ENCODE measurements around the gene CUL4B. TPM values are rescaled to one million over a fixed set of nuclear protein-coding genes. Genes with fewer than 3 reads are reported as not detected.
A peak's percentile ranks its signal among the peaks of the same experiment; 100 is the strongest.
"Not testable (repeated sequence)": the region's sequence is repeated elsewhere in the genome, so short reads cannot be mapped to it uniquely, and the experiment has no call there.

CUL4B gene
- polyA plus RNA-seq, 1 donor, result 37.9 TPM

DNA sequence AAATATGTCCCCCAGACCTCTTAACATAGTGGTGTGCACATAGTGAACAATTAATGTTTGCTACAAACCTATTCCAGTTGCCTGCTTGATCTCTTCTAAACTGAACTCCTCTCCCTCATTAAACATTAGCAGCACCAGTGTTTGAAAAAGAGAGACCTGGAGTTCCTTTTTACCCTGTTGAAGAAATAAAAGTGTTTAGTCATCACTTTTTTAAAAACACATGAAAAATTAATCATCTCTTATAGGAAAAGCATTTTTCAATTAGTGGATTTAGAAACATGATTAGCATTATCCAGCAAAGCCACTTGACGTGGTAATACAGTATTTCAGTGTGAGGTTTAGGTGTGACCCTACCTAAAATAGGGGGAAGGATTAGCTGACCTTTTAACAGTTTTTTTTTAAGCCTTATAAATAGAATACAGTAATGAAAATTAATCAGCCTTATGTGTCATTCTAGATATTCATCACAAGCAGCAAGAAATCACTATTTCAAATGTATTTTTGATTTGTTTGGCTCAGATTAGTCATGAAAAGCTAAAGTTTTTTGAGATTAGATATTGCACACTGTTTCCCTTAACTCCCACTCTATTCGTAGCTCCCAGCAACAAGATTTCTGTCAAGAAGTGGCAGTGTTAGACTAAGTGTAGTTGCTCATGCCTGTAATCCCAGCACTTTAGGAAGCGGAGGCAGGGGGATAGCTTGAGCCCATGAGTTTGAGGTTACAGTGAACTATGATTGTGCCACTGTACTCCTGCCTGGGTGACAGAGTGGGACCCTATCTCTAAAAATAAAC, 26.2 kb downstream of the CUL4B start:
- H3K4me1 ChIP-seq (ENCODE audit: control insufficient read depth, insufficient read depth, low read length), result no peaks in the 10 kb centered on the region
- no CpG with 5 or more reads among the region's 3 CpGs for WGBS (ENCODE audit: insufficient coverage, low lambda C conversion rate)
- no peaks in the 10 kb centered on the region for H3K27me3 ChIP-seq (ENCODE audit: control insufficient read depth, insufficient read depth, low read length)
- H3K9me3 ChIP-seq (ENCODE audit: control insufficient read depth, low read depth, low read length), result no peaks in the 10 kb centered on the region
- no peak for DNase-seq
- H3K36me3 ChIP-seq (ENCODE audit: control insufficient read depth, insufficient read depth, low read length), result peaks cover 29% of the 10 kb centered on the region
- no peak overlapping the region for H3K27ac ChIP-seq (ENCODE audit: low read length)
- no peak overlapping the region for H3K4me3 ChIP-seq (ENCODE audit: low read length)

DNA sequence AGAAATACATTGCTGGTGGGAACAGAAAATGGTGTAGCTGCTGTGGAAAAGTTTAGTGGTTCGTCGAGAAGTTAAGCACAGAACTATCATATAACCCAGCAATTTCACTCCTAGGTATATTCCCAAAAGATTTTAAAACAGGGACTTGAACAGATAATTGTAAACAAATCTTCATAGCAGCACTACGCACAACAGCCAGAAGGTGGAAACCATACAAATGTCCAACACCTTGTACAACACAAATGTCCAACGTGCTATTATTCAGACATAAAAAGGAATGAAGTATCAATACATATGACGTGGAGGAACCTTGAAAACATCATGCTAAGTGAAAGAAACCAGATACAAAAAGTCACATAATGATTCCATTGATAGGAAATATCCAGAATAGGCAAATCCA, 37.9 kb downstream of the CUL4B start:
- no peaks in the 10 kb centered on the region for H3K4me1 ChIP-seq (ENCODE audit: control insufficient read depth, insufficient read depth, low read length)
- DNase-seq, result no peak
- 80% methylated on average over 1 of the region's 5 CpGs for WGBS (ENCODE audit: insufficient coverage, low lambda C conversion rate)

DNA sequence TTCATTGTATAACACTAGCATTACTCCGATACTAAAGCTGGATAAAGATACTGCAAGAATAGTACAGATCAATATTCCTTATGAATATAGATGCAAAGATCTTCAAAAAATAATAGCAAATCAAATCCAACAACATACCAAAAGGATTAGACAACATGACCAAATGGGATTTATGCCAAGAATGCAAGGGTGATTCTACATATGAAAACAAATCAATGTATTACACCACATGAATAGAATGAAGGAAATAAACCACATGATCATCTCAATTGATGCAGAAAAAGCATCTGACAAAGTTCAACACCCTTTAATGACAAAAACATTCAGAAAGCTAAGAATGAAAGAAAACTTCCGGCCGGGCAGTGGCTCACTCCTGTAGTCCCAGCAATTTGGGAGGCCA, 42.8 kb downstream of the CUL4B start:
- DNase-seq, result no peak
- Histone ChIP-seq H3K9me3 (ENCODE audit: control insufficient read depth, low read depth, low read length) (no peaks in the 10 kb centered on the region), H3K4me3 (ENCODE audit: low read length) (no peak overlapping the region), H3K36me3 (ENCODE audit: control insufficient read depth, insufficient read depth, low read length) (no peaks in the 10 kb centered on the region), H3K27ac (ENCODE audit: low read length) (no peak overlapping the region), H3K27me3 (ENCODE audit: control insufficient read depth, insufficient read depth, low read length) (no peaks in the 10 kb centered on the region), H3K4me1 (ENCODE audit: control insufficient read depth, insufficient read depth, low read length) (peaks cover 1% of the 10 kb centered on the region)
- no CpG with 5 or more reads among the region's 3 CpGs for WGBS (ENCODE audit: insufficient coverage, low lambda C conversion rate)

More for the DNA sequence above, 37.9 kb downstream of the CUL4B start:
- Histone ChIP-seq H3K27me3 (ENCODE audit: control insufficient read depth, insufficient read depth, low read length) (no peaks in the 10 kb centered on the region), H3K9me3 (ENCODE audit: control insufficient read depth, low read depth, low read length) (no peaks in the 10 kb centered on the region), H3K36me3 (ENCODE audit: control insufficient read depth, insufficient read depth, low read length) (peaks cover 2% of the 10 kb centered on the region), H3K4me3 (ENCODE audit: low read length) (no peak overlapping the region), H3K27ac (ENCODE audit: low read length) (no peak overlapping the region)

DNA sequence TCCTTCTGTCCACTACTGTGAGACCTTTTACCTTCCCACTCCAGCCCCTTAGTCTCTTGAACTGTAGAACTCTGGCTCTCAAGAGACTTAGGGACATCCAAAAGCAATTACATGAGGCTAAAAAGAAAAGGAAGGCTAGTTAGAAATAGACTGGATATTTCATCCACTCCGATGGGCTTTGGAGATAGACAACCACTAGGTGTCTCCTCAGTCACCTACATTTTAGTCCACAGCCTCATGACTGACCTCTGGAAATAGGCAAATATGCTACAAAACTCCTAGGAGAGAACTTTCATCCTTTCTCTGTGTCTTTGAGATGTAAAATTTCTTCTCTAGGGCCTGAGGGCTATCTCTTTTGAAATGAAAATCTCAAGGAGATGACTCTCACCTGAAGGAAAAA, 46.5 kb downstream of the CUL4B start:
- Histone ChIP-seq H3K27me3 (ENCODE audit: control insufficient read depth, insufficient read depth, low read length) (no peaks in the 10 kb centered on the region), H3K9me3 (ENCODE audit: control insufficient read depth, low read depth, low read length) (no peaks in the 10 kb centered on the region), H3K36me3 (ENCODE audit: control insufficient read depth, insufficient read depth, low read length) (no peaks in the 10 kb centered on the region), H3K27ac (ENCODE audit: low read length) (no peak overlapping the region), H3K4me1 (ENCODE audit: control insufficient read depth, insufficient read depth, low read length) (peaks cover 6% of the 10 kb centered on the region), H3K4me3 (ENCODE audit: low read length) (no peak overlapping the region)
- no CpG with 5 or more reads among the region's 1 CpG for WGBS (ENCODE audit: insufficient coverage, low lambda C conversion rate)
- DNase-seq, result peak; percentile 8 to 14

DNA sequence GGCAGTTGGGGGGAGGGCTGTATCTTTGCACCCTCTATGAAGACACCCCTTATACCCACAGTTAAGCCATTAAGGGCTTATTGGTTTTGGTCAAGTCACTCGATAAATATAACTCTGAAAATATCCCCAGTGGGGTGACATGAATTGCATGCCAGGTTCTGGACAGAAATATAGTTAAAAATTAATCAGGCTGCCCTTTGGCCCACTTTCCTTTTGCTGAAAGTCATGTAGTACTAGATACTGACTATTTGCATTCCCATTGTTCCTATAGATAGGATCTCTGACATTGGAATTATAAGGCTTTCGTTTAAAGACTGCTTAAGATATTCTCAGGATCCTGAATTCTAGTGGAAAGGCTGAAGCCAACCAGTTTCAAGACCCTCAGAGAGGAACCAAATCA, 48.1 kb downstream of the CUL4B start:
- no CpG with 5 or more reads among the region's 2 CpGs for WGBS (ENCODE audit: insufficient coverage, low lambda C conversion rate)

DNA sequence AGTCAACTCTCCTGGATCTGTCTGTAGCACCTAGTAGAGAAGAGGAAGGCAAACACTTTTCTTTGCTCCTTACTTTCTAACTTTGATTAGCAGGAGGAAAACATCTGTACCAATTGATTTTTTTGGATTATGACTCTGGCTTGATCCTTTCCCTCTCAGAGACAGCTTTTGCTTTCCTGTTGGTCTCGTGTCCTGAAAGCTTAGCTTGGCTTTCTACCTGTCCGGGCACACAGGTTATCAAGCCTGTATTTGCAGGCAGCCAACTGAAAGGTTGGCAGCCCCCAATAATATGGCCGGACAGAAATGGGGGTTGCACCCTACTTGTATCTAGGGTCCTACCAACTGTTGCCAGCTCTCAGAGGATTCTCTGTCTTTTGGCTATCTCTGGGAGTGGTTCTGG, 48.5 kb downstream of the CUL4B start:
- H3K27ac ChIP-seq (ENCODE audit: low read length), result no peak overlapping the region
- WGBS (ENCODE audit: insufficient coverage, low lambda C conversion rate), result no CpG with 5 or more reads among the region's 3 CpGs

More for the DNA sequence above, 48.1 kb downstream of the CUL4B start:
- Histone ChIP-seq H3K4me1 (ENCODE audit: control insufficient read depth, insufficient read depth, low read length) (peaks cover 6% of the 10 kb centered on the region), H3K27me3 (ENCODE audit: control insufficient read depth, insufficient read depth, low read length) (no peaks in the 10 kb centered on the region), H3K36me3 (ENCODE audit: control insufficient read depth, insufficient read depth, low read length) (no peaks in the 10 kb centered on the region), H3K4me3 (ENCODE audit: low read length) (no peak overlapping the region), H3K9me3 (ENCODE audit: control insufficient read depth, low read depth, low read length) (no peaks in the 10 kb centered on the region), H3K27ac (ENCODE audit: low read length) (peak overlapping the region; percentile 57)
- peak; percentile 25 to 59 for DNase-seq

DNA sequence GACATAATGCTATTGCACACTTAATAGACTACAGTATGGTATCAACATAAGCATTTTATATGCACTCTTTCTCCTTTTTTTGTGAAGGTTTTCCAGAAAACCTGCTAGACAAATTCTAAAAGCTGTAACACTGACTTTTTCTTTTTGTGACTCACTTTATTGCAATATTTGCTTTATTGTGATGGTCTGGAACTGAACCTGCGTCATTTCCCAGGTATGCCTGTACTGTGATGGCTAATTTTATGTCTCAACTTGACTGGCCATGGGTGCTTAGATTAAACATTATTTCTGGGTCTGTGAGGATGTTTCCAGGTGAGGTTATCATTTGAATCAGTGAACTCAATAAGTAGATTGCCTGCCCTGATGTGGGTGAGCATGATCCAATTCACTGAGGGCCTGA, 56.2 kb downstream of the CUL4B start:
- no peaks in the 10 kb centered on the region for H3K36me3 ChIP-seq (ENCODE audit: control insufficient read depth, insufficient read depth, low read length)
- no peaks in the 10 kb centered on the region for H3K27me3 ChIP-seq (ENCODE audit: control insufficient read depth, insufficient read depth, low read length)
- no peak overlapping the region for H3K27ac ChIP-seq (ENCODE audit: low read length)
- no peak for DNase-seq
- no peaks in the 10 kb centered on the region for H3K4me1 ChIP-seq (ENCODE audit: control insufficient read depth, insufficient read depth, low read length)
- no CpG with 5 or more reads among the region's 1 CpG for WGBS (ENCODE audit: insufficient coverage, low lambda C conversion rate)
- H3K9me3 ChIP-seq (ENCODE audit: control insufficient read depth, low read depth, low read length), result no peaks in the 10 kb centered on the region
- H3K4me3 ChIP-seq (ENCODE audit: low read length), result no peak overlapping the region

More for the DNA sequence above, 48.5 kb downstream of the CUL4B start:
- no peak overlapping the region for H3K4me3 ChIP-seq (ENCODE audit: low read length)
- DNase-seq, result peak in 1 of 2 donors; percentile 5
- no peaks in the 10 kb centered on the region for H3K27me3 ChIP-seq (ENCODE audit: control insufficient read depth, insufficient read depth, low read length)
- no peaks in the 10 kb centered on the region for H3K9me3 ChIP-seq (ENCODE audit: control insufficient read depth, low read depth, low read length)
- H3K36me3 ChIP-seq (ENCODE audit: control insufficient read depth, insufficient read depth, low read length), result no peaks in the 10 kb centered on the region
- peaks cover 6% of the 10 kb centered on the region for H3K4me1 ChIP-seq (ENCODE audit: control insufficient read depth, insufficient read depth, low read length)

DNA sequence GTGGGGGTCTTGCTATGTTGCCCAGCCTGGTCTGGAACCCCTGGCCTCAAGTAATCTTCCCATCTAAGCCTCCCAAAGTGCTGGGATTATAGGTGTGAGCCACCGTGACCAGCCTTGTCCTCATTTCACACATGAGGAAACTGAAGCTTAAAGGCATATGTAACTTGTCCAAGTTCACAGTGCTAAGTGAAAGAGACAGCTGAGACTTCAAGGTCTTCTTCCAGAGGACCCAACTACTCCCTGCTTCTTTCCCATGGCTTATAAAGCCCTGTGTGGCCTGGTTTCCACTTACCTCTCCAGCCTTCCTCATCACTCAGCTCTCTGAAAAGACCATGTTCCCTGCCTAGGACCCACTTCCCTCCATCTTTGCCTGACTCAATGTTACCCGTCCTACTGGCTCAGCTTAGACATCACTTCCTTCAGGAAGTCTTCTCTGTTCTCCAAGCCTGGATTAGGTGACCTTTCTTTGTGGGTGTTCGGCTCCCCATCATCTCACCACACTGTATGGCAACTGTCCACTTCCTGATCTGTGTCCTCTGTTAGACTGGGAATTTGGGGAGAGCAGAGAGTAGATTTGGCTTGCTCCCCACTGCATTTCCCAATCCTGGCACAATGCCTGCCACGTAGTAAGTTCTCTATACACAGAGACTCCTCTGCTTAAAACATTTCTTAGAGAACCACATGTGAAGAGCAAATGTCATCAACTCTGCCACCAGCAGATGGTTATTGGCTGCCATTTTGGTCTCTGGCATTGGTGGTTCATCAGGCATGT, 61.3 kb downstream of the CUL4B start:
- H3K27me3 ChIP-seq (ENCODE audit: control insufficient read depth, insufficient read depth, low read length), result no peaks in the 10 kb centered on the region
- DNase-seq, result no peak
- H3K27ac ChIP-seq (ENCODE audit: low read length), result no peak overlapping the region
- no peak overlapping the region for H3K4me3 ChIP-seq (ENCODE audit: low read length)
- WGBS (ENCODE audit: insufficient coverage, low lambda C conversion rate), result no CpG with 5 or more reads among the region's 4 CpGs
- no peaks in the 10 kb centered on the region for H3K9me3 ChIP-seq (ENCODE audit: control insufficient read depth, low read depth, low read length)
- no peaks in the 10 kb centered on the region for H3K36me3 ChIP-seq (ENCODE audit: control insufficient read depth, insufficient read depth, low read length)
- H3K4me1 ChIP-seq (ENCODE audit: control insufficient read depth, insufficient read depth, low read length), result no peaks in the 10 kb centered on the region

DNA sequence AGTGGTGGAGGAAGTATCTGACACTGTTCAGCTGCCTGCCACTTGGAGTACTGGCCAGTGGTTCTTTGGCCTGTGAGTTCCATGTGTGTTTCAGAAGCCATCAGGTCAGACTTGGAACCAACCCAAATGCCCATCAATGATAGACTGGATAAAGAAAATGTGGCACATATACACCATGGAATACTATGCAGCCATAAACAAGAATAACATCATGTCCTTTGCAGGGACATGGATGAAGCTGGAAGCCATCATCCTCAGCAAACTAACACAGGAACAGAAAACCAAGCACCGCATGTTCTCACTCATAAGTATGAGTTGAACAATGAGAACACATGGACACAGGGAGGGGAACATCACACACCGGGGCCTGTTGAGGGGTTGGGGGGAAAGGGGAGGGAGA, 70.6 kb downstream of the CUL4B start:
- WGBS (ENCODE audit: insufficient coverage, low lambda C conversion rate), result no CpG with 5 or more reads among the region's 2 CpGs
- not testable (repeated sequence) for DNase-seq; H3K9me3 ChIP-seq (ENCODE audit: control insufficient read depth, low read depth, low read length); H3K36me3 ChIP-seq (ENCODE audit: control insufficient read depth, insufficient read depth, low read length); H3K27ac ChIP-seq (ENCODE audit: low read length); H3K4me3 ChIP-seq (ENCODE audit: low read length); H3K4me1 ChIP-seq (ENCODE audit: control insufficient read depth, insufficient read depth, low read length); H3K27me3 ChIP-seq (ENCODE audit: control insufficient read depth, insufficient read depth, low read length)

DNA sequence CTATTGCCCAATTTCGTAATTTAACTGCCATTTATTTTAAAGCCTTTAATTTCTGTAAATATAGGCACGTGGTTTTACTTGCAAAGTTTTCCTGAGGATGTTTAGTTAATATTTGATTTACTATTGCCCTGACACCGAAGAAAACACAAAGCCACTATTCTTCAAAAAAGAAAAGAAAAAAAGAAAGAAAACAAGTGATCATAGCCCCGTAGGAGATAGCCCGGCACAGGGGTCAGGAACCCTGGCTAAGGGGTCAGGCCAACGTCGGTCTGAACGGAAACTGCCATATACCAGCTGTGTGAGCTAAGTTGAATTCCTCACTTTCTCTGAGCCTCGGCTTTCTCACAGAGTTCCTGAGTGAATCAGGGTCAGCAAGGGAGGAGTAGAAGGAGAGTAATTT, 74.0 kb downstream of the CUL4B start:
- Histone ChIP-seq H3K9me3 (ENCODE audit: control insufficient read depth, low read depth, low read length) (no peaks in the 10 kb centered on the region), H3K4me1 (ENCODE audit: control insufficient read depth, insufficient read depth, low read length) (peaks cover 3% of the 10 kb centered on the region), H3K36me3 (ENCODE audit: control insufficient read depth, insufficient read depth, low read length) (no peaks in the 10 kb centered on the region), H3K27ac (ENCODE audit: low read length) (no peak overlapping the region), H3K4me3 (ENCODE audit: low read length) (no peak overlapping the region), H3K27me3 (ENCODE audit: control insufficient read depth, insufficient read depth, low read length) (no peaks in the 10 kb centered on the region)
- WGBS (ENCODE audit: insufficient coverage, low lambda C conversion rate), result 27% methylated on average over 3 of the region's 9 CpGs
- DNase-seq, result peak in 1 of 2 donors; percentile 16

Measured in large intestine (tissue), 3 donors.